ENCODE results near the gene TMEM205.

GRCh38 chr19:11324079-11324661, 21.9 kb downstream of the TMEM205 start:
- TF ChIP-seq POLR2A (IDR thresholded peaks at IDR 0.05; ENCODE audit: low read length), result no peak
- TF ChIP-seq GATA1 (IDR thresholded peaks at IDR 0.05; ENCODE audit: low read depth, low read length), result no peak
